Measurements from ENCODE around the gene KIAA0513.

The KIAA0513 gene

GRCh38 chr16:85027349-85027957, at the start of gene KIAA0513:
TSS of gene KIAA0513 (plus strand) at chr16:85027795. CDS start at chr16:85067072, 39,277 bp downstream.
- DNase-seq (ENCODE audit: low read depth in 2 of 2): peak; percentile 91

- DNase-seq (ENCODE audit: low read depth in 2 of 2): no peak
Observed at GRCh38 chr16:84979516-84979915, 48.1 kb upstream of the KIAA0513 start.

GRCh38 chr16:84982434-84982833, 45.2 kb upstream of the KIAA0513 start:
- no peak for DNase-seq (ENCODE audit: low read depth in 2 of 2)

GRCh38 chr16:84985079-84986065, 42.2 kb upstream of the KIAA0513 start:
- no peak for DNase-seq (ENCODE audit: low read depth in 2 of 2)

GRCh38 chr16:84986102-84986501, 41.5 kb upstream of the KIAA0513 start:
- DNase-seq (ENCODE audit: low read depth in 2 of 2): peak in 1 of 2 experiments; percentile 27

- no peak for DNase-seq (ENCODE audit: low read depth in 2 of 2)
Observed at GRCh38 chr16:84986879-84987278, 40.7 kb upstream of the KIAA0513 start.

- DNase-seq (ENCODE audit: low read depth in 2 of 2): no peak
Observed at GRCh38 chr16:84988328-84989080, 39.1 kb upstream of the KIAA0513 start.

- no peak for DNase-seq (ENCODE audit: low read depth in 2 of 2)
Observed at GRCh38 chr16:84989749-84990620, 37.6 kb upstream of the KIAA0513 start.

- no peak for DNase-seq (ENCODE audit: low read depth in 2 of 2)
Observed at GRCh38 chr16:84990782-84991181, 36.8 kb upstream of the KIAA0513 start.

GRCh38 chr16:84992717-84993075, 34.9 kb upstream of the KIAA0513 start:
- no peak for DNase-seq (ENCODE audit: low read depth in 2 of 2)

GRCh38 chr16:84993926-84994325, 33.7 kb upstream of the KIAA0513 start:
- DNase-seq (ENCODE audit: low read depth in 2 of 2): no peak

- no peak for DNase-seq (ENCODE audit: low read depth in 2 of 2)
Observed at GRCh38 chr16:84995663-84996062, 31.9 kb upstream of the KIAA0513 start.

- DNase-seq (ENCODE audit: low read depth in 2 of 2): no peak
Observed at GRCh38 chr16:84996365-84996764, 31.2 kb upstream of the KIAA0513 start.

- no peak for DNase-seq (ENCODE audit: low read depth in 2 of 2)
Observed at GRCh38 chr16:84999200-84999599, 28.4 kb upstream of the KIAA0513 start.

GRCh38 chr16:84999857-85000480, 27.6 kb upstream of the KIAA0513 start:
- no peak for DNase-seq (ENCODE audit: low read depth in 2 of 2)

GRCh38 chr16:85002099-85002541, 25.5 kb upstream of the KIAA0513 start:
- DNase-seq (ENCODE audit: low read depth in 2 of 2): no peak

- no peak for DNase-seq (ENCODE audit: low read depth in 2 of 2)
Observed at GRCh38 chr16:85002608-85003007, 25.0 kb upstream of the KIAA0513 start.

GRCh38 chr16:85003076-85003475, 24.5 kb upstream of the KIAA0513 start:
- no peak for DNase-seq (ENCODE audit: low read depth in 2 of 2)

GRCh38 chr16:85003725-85004586, 23.6 kb upstream of the KIAA0513 start:
- DNase-seq (ENCODE audit: low read depth in 2 of 2): no peak
